Measurements from ENCODE around the gene SLC7A1.

DNA sequence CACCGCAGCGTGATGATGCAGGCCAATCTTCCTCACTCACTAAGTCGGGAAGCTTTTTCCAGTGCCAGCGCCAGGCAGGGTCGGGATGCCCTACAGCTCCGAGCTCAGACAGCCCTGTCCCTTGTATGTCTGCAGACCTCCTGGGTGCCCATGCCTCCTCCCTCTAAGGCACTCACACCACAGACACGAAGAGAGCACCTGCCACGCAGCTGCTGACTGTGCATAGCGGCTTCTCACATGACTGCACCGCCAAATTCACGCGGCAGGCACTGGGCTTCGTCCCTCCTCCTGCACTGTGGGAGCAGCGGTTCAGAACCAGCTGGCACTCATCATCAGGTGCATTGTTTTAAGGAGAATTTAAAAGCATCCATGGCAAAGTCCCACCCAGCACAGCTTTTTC is 88.1 kb downstream of the SLC7A1 start:
- TF ChIP-seq, protein P1, sequence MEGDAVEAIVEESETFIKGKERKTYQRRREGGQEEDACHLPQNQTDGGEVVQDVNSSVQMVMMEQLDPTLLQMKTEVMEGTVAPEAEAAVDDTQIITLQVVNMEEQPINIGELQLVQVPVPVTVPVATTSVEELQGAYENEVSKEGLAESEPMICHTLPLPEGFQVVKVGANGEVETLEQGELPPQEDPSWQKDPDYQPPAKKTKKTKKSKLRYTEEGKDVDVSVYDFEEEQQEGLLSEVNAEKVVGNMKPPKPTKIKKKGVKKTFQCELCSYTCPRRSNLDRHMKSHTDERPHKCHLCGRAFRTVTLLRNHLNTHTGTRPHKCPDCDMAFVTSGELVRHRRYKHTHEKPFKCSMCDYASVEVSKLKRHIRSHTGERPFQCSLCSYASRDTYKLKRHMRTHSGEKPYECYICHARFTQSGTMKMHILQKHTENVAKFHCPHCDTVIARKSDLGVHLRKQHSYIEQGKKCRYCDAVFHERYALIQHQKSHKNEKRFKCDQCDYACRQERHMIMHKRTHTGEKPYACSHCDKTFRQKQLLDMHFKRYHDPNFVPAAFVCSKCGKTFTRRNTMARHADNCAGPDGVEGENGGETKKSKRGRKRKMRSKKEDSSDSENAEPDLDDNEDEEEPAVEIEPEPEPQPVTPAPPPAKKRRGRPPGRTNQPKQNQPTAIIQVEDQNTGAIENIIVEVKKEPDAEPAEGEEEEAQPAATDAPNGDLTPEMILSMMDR (IDR thresholded peaks at IDR 0.05), result no peak
- TF ChIP-seq POLR2A (IDR thresholded peaks at IDR 0.05), result no peak
- TF ChIP-seq EP300 (IDR thresholded peaks at IDR 0.05), result no peak

Measured in upper lobe of left lung (tissue), 4 donors.